ENCODE data around the gene LINS1.
"Not testable (repeated sequence)": the region's sequence is repeated elsewhere in the genome, so short reads cannot be mapped to it uniquely, and the experiment has no call there.

The LINS1 gene

DNA sequence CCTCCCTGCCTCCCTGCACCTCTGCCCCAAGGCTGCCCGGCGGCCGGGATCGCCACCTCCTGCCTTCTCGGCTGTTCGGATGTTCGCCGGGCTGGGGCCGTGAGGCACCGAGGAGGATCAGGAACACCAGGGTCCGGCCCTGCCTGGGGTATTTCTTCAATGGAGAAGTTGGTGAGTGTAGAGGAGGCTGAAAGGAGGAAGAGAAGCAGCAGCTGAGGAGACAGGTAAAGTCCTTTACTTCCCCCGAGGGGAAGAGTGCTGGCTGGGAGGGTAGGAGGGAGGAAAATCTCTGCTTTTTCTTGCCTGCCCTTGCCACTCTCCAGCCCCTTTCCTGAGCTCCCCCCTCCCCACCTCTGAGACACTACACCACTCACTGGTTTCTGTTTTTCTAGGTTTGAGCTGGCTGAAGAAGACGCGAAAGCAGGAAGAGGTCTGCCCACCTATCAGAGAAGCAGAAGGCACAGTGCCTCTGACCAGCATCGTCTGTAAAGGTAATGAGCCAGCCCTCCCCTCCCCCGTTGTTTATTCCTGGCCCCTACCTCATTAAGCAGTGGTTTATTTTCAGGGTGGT is 924 bp upstream of the LINS1 start:
- peak in 7 of 51 donors; percentile 24 to 71 (median 55) for DNase-seq

DNA sequence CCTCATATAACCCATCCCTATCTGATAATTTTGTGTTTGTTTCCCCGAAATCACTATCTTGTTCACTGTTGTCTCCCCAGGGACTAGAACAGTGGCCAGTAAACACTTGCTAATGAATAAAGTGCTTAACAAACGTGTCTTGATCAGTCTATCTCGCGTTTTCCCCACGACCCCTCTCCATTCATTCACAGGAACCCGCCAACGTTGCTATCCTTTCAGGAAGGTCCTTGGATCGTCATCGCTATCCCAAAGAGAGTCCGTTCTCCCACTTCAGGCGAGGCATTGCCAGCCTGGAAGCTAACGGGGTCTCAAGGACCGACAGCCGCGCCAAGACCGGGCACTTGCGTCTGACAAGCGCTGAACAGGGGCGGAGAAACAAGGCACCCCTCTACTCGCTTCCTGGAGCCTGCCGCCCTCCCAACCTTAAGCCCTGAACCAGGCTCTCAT is 344 bp downstream of the LINS1 start:
- DNase-seq: no peak

- DNase-seq: peak in 3 of 51 donors; percentile 2 to 5 (median 2)
These were observed 821 bp downstream of the LINS1 start for GRCh38 chr15:100601163-100601562.

GRCh38 chr15:100598655-100599054 is 3.3 kb downstream of the LINS1 start:
- DNase-seq: no peak

DNA sequence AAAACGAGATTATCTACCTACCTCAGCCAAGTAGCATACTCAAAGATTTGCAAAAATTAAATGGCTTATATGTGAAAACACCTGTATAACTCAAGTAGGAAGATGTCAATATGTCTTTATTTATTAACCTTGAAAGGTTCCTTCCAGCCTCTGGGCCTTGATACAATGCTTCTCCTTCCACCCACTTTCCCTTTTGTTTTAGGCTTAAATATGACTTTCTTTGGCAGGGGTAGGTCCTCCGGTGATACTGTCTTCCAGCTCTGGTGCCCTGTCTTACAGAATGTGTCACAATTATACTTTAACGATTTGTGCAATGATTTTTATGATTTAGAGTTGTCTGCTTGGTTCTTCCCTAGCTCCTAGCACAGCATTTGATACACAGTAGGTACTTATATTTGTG is 4.1 kb downstream of the LINS1 start:
- no peak for DNase-seq

- no peak for DNase-seq
These were observed 5.2 kb downstream of the LINS1 start for GRCh38 chr15:100596792-100597191.

GRCh38 chr15:100595964-100596363 is 6.0 kb downstream of the LINS1 start:
- no peak for DNase-seq

DNA sequence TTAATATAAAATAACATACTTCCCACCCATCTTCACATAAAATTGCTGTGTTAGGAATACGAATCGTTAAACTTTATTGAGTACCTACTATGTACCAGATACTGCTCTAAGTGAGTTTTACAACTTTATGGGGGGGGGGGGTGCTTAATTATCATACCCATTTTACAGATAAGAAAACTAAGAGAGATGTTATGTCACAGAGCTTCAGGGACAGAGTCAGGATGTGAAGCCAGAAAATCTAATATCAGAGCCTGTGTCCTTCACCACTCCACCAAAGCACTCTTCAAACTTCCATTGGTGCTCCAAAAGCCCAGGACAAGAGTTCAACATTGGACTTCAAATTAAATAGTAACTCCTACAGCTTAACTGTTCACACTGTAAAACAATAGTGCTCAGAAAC is 8.6 kb downstream of the LINS1 start:
- no peak for DNase-seq

- no peak for DNase-seq
These were observed 9.1 kb downstream of the LINS1 start for GRCh38 chr15:100592898-100593297.

GRCh38 chr15:100591835-100592234 is 10.1 kb downstream of the LINS1 start:
- no peak for DNase-seq

GRCh38 chr15:100591163-100591562 is 10.8 kb downstream of the LINS1 start:
- DNase-seq: not testable (repeated sequence)

DNA sequence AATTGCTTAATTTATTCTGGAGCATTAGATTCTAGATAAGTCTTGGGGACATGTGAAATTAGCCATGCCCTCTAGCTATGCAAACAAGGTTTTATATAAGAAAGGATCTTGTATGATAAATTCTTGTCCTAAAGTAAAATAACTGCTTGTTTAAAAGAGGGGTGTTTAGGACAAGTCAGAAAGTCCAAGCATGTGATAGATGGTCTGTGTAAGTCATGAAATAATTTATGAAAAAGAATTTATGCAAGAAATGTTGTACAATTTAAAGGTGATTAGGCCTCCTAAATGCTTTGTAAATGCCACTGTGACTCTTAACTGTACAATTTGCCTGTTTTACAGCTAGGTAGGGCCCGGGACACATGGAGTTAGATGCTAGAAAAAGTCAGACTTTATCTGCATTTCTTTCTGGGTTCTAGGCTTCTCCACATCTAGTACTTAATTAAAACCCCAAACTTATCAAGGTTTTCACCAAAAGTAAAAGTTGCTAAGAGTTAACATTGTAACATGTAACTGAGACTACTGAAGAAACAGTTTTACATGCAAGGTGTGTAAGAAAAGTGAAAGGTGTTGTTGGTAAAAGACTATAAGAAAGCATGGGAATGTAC is 13.2 kb downstream of the LINS1 start:
- DNase-seq: no peak

- DNase-seq: no peak
These were observed 21.6 kb downstream of the LINS1 start for GRCh38 chr15:100580414-100580813.

- DNase-seq: no peak
These were observed 28.5 kb downstream of the LINS1 start for GRCh38 chr15:100573526-100573925.

DNA sequence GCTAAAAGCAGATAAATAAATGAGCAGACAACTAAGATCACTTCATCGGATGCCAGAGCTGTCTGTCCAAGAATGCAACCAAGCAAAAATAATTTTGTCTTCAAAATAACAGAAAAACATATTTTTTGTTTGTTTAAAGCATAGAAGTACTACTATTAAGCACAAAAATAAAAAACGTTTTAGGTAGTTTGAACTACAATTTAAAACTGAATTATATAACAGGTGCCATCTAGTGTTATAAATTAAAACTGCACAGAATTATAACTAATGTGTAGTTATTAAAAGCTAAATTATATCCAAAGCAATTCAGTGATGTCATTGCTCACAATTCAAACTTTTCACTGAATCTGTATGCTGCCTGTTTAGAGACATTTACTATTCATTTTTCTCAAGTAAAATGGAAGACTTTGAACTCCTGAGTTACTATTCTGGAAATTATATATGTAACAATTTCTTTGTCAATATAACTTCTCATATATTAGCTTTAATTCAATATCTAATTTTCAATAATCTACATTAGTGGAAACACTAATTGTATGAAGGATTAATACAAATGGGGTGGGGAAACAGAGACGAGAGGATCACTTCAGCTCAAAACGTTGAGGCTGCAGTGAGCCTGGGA is 29.5 kb downstream of the LINS1 start:
- DNase-seq: no peak

GRCh38 chr15:100571592-100572167 is 30.3 kb downstream of the LINS1 start:
- no peak for DNase-seq

DNA sequence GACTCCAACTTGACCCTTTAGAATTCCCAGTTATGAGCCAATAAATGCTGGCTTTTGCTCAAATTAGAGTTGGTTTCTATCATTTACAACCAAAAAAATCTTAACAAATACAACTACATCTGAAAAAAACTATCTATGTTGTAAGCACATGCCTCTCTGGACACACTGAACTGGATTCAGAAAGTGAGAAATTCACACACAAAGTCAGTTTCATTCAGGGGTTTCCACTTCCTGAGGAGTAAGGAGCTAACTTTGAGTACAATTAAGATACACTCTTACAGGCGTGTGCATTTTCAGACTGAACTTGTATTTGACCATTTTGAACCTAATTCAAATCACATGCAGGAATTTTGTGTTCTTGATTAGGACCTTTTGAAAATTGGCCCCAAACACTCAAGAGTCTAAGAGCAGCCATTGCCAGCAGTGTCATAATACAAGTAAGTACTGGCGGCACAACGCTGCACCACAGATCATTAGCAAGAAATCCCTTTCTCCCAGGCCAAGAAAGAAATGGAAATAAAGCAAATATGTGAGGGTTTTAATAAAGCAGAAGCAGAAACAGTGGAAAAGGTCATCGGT is 31.2 kb downstream of the LINS1 start:
- no peak for DNase-seq

DNA sequence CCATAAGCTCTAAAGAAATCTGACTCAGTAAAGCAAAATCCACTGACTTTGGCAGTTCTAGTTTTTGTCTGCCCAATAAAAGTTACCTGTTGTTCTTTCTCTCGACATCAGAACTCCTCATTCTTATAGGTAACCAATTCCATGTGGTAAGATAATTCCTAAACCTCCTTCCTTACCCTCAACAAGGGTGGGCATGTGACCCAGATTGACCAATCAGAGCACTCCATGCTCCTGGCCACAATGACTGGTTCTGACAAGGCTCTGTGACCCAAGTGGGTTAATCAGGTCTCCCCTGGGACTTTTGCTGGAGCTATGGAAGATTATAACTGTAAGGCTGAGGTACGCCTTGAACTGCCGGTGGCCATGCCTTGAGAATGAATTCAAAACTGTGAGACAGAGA is 31.7 kb downstream of the LINS1 start:
- DNase-seq: no peak

- DNase-seq: no peak
These were observed 32.6 kb downstream of the LINS1 start for GRCh38 chr15:100569391-100569790.

GRCh38 chr15:100566850-100567628 is 34.9 kb downstream of the LINS1 start:
- DNase-seq: no peak

GRCh38 chr15:100565591-100565990 is 36.4 kb downstream of the LINS1 start:
- no peak for DNase-seq

GRCh38 chr15:100560323-100560722 is 41.7 kb downstream of the LINS1 start:
- DNase-seq: no peak
